ENCODE measurements around the gene POLD2. TPM values are rescaled to one million over a fixed set of nuclear protein-coding genes. Genes with fewer than 3 reads are reported as not detected.

The POLD2 gene
- total RNA-seq, 2 experiments from 2014 or later, result 45.2 to 48.3 TPM

DNA sequence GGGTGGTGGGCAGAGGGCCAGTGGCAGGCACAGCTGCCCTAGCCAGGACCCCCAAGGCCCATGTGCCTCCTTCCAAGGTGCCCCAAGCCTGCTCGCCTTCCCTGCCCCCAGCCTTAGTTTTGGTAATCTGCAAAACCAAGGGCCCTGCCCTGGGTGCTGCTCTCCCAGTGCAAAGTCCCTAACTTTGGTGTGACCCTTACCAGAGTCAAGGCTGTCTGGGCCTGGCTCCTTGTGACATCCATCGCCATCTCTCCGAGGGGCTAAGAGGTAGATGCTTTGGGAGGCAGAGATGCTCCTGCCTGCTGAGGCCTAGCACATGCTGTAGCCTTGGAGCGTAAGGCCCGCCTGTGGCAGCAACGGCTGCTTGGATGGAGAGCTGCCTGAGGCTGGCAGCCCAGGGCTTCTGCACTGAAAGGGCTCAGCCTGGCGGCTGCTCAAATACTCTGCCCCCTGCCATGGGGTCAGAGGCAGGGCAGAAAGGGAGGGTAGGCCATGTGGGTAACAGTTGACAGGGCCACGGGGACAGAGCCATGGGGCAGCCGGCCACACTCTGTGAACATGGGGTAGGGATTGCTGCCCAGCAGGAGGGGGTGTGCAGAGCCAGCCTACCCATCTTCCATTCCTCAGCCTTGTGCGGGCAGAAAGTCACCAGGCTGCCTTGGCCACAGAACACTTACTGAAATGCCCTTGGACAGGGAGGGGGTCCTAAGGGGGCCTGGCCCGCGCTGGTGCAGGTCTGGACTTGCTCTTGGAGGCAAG, 35.7 kb upstream of the POLD2 start:
- Histone ChIP-seq H3K36me3 (ENCODE audit: insufficient read depth, low read length) (no peaks in the 10 kb centered on the region), H3K27ac (ENCODE audit: low read depth in 1 of 2, low read length in 2 of 2) (no peak overlapping the region), H3K4me3 (ENCODE audit: low read length) (no peak overlapping the region), H3K9me3 (ENCODE audit: control insufficient read depth in 1 of 2, insufficient read depth in 1 of 2, low read length in 2 of 2) (no peaks in the 10 kb centered on the region), H3K27me3 (ENCODE audit: control insufficient read depth in 1 of 2, insufficient read depth in 2 of 2, low read length in 2 of 2) (no peaks in the 10 kb centered on the region), H3K4me1 (ENCODE audit: insufficient read depth, low read length) (no peaks in the 10 kb centered on the region)
- DNase-seq, result peak in 1 of 14 experiments; percentile 10
- CTCF ChIA-PET, result no interaction called here
- intact Hi-C loops (cut with DNase I, micrococcal nuclease), result no loop called here
- H3K27ac Mint-ChIP-seq, result no peak overlapping the region
- H3K4me1 Mint-ChIP-seq (ENCODE audit: low read depth), result no peaks in the 10 kb centered on the region
- ATAC-seq (ENCODE audit: poor library complexity), result no peak
- H3K36me3 Mint-ChIP-seq (ENCODE audit: low read depth), result no peaks in the 10 kb centered on the region
- TF ChIP-seq, protein P1, sequence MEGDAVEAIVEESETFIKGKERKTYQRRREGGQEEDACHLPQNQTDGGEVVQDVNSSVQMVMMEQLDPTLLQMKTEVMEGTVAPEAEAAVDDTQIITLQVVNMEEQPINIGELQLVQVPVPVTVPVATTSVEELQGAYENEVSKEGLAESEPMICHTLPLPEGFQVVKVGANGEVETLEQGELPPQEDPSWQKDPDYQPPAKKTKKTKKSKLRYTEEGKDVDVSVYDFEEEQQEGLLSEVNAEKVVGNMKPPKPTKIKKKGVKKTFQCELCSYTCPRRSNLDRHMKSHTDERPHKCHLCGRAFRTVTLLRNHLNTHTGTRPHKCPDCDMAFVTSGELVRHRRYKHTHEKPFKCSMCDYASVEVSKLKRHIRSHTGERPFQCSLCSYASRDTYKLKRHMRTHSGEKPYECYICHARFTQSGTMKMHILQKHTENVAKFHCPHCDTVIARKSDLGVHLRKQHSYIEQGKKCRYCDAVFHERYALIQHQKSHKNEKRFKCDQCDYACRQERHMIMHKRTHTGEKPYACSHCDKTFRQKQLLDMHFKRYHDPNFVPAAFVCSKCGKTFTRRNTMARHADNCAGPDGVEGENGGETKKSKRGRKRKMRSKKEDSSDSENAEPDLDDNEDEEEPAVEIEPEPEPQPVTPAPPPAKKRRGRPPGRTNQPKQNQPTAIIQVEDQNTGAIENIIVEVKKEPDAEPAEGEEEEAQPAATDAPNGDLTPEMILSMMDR (IDR thresholded peaks at IDR 0.05), result no peak
- no peaks in the 10 kb centered on the region for H3K27me3 Mint-ChIP-seq
- H3K9me3 Mint-ChIP-seq, result no peaks in the 10 kb centered on the region
- POLR2A ChIA-PET, result no interaction called here
- H3K4me3 Mint-ChIP-seq, result no peak overlapping the region

DNA sequence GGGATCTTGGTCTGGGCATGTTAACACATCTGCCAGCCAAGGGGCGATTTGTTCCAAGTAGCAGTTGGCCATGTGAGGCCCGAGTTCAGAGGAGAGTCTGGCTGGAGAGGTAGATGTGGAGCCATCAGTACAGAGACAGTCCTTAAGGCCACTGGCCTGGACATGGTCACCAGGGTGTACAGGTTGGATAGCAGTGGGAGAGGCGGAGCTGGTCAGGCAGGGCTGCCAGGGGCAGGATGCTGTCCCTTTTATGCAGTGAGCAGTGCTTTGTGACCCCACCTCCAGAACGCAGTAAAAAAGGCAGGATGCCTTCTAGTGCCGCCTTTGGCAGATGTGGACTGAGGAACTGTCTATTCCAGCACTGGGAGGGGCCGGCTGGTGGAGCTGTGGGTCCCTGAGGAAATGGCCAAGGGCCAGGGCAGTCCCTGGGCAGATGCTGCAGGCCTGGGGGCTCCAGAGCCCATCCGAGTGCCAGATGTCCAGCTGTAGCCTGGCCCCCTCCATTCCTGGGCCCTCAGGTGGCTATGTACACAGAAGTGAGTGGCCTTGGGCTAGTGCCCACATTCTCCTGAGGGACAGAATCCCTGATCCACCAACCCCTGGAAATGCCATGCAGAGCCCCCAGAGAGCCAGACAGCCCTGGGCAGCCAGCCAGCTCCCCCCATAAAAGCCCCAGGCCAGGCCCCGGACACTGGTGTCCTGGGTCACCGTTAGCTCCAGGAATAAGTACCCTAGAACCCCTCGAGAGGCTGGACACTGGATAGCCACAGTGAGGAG, 34.9 kb upstream of the POLD2 start:
- H3K36me3 ChIP-seq (ENCODE audit: insufficient read depth, low read length), result no peaks in the 10 kb centered on the region
- H3K27me3 Mint-ChIP-seq, result no peaks in the 10 kb centered on the region
- no peaks in the 10 kb centered on the region for H3K4me1 Mint-ChIP-seq (ENCODE audit: low read depth)
- DNase-seq (peak in 1 of 14 experiments; percentile 15), ATAC-seq (ENCODE audit: poor library complexity) (no peak)
- no peaks in the 10 kb centered on the region for H3K4me1 ChIP-seq (ENCODE audit: insufficient read depth, low read length)
- H3K27me3 ChIP-seq (ENCODE audit: control insufficient read depth in 1 of 2, insufficient read depth in 2 of 2, low read length in 2 of 2), result no peaks in the 10 kb centered on the region
- ChIA-PET POLR2A (no interaction called here), CTCF (no interaction called here)
- no peak overlapping the region for H3K27ac Mint-ChIP-seq
- no peak overlapping the region for H3K4me3 ChIP-seq (ENCODE audit: low read length)
- TF ChIP-seq, protein P1 (IDR thresholded peaks at IDR 0.05), result no peak
- H3K36me3 Mint-ChIP-seq (ENCODE audit: low read depth), result no peaks in the 10 kb centered on the region
- no peaks in the 10 kb centered on the region for H3K9me3 ChIP-seq (ENCODE audit: control insufficient read depth in 1 of 2, insufficient read depth in 1 of 2, low read length in 2 of 2)
- H3K9me3 Mint-ChIP-seq, result no peaks in the 10 kb centered on the region
- no peak overlapping the region for H3K4me3 Mint-ChIP-seq
- H3K27ac ChIP-seq (ENCODE audit: low read depth in 1 of 2, low read length in 2 of 2), result no peak overlapping the region
- intact Hi-C loops (cut with DNase I, micrococcal nuclease), result no loop called here

DNA sequence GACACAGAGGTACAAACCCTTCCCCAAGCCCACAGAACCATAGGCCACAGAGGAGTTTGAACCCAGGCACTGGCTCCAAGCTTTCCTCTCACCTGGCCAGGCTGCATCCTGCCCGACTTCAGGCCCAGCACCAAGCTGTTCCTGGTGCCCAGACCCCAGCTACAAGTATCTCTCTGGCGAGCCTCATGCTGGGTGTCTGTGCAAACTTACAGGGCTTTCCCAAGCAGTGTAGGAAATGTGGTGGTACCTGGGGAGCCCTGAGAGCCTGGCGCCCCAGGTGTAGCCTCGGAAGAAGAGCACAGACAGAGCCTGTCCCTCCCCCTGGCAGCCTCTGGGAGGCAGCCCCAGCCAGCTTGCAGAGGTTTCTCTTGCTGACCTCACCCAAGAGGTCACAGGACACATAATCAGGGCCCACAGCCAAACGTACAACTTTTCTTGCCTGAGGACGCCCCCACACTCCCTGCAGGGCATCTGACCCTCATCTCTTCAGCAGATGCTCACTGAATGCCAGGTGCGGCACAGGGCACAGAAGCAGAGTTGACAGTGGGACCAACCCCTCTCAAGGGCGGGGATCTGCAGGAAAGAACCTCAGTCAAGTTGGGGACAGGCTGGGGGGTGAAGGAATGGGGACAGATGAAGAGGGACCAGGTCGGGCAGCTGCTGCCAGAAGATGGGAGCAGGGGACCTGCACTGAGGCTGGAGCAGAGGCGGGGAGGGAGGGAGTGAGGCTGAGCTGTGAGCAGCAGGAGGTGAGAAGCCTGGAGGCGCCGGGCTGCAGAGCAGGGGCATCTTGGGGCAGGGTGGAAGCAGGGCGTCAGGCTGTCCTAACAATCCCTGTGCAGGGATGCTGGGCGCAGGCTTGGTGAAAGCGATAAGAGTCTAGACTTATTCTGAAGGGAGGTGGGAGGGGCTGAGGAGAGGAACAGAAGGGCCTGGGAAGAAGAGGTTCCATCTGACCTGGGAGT, 34.0 kb upstream of the POLD2 start:
- POLR2A ChIA-PET, result no interaction called here
- Histone ChIP-seq H3K36me3 (ENCODE audit: insufficient read depth, low read length) (no peaks in the 10 kb centered on the region), H3K4me1 (ENCODE audit: insufficient read depth, low read length) (no peaks in the 10 kb centered on the region), H3K27ac (ENCODE audit: low read depth in 1 of 2, low read length in 2 of 2) (no peak overlapping the region), H3K4me3 (ENCODE audit: low read length) (no peak overlapping the region), H3K27me3 (ENCODE audit: control insufficient read depth in 1 of 2, insufficient read depth in 2 of 2, low read length in 2 of 2) (no peaks in the 10 kb centered on the region), H3K9me3 (ENCODE audit: control insufficient read depth in 1 of 2, insufficient read depth in 1 of 2, low read length in 2 of 2) (no peaks in the 10 kb centered on the region)
- ATAC-seq (ENCODE audit: poor library complexity) (no peak), DNase-seq (peak in 1 of 14 experiments; percentile 21)
- H3K27ac Mint-ChIP-seq, result no peak overlapping the region
- TF ChIP-seq, protein P1 (IDR thresholded peaks at IDR 0.05), result no peak
- no peak overlapping the region for H3K4me3 Mint-ChIP-seq
- H3K36me3 Mint-ChIP-seq (ENCODE audit: low read depth), result no peaks in the 10 kb centered on the region
- no peaks in the 10 kb centered on the region for H3K27me3 Mint-ChIP-seq
- H3K4me1 Mint-ChIP-seq (ENCODE audit: low read depth), result no peaks in the 10 kb centered on the region
- CTCF ChIA-PET, result no interaction called here
- intact Hi-C loops (cut with DNase I, micrococcal nuclease), result no loop called here
- H3K9me3 Mint-ChIP-seq, result no peaks in the 10 kb centered on the region

Measured in CD4-positive, alpha-beta T cell (primary cell).